ENCODE data around the gene EVX2.

- no peak for TF ChIP-seq POLR2A (IDR thresholded peaks at IDR 0.05)
- no peak for TF ChIP-seq CTCF (IDR thresholded peaks at IDR 0.05)
- TF ChIP-seq POLR2AphosphoS5 (IDR thresholded peaks at IDR 0.05) = no peak
Measured at GRCh38 chr2:176107731-176108181, 24.0 kb upstream of the EVX2 start.

All from prostate gland (tissue), 2 donors.